ENCODE data around the gene TBCCD1. TPM values are rescaled to one million over a fixed set of nuclear protein-coding genes. Genes with fewer than 3 reads are reported as not detected.

The TBCCD1 gene
- total and polyA plus RNA-seq, 2 of the 8 experiments (the other 6 are each of a cell fraction or from before 2014, with no cell fraction given): 11.3 to 13.9 TPM

DNA sequence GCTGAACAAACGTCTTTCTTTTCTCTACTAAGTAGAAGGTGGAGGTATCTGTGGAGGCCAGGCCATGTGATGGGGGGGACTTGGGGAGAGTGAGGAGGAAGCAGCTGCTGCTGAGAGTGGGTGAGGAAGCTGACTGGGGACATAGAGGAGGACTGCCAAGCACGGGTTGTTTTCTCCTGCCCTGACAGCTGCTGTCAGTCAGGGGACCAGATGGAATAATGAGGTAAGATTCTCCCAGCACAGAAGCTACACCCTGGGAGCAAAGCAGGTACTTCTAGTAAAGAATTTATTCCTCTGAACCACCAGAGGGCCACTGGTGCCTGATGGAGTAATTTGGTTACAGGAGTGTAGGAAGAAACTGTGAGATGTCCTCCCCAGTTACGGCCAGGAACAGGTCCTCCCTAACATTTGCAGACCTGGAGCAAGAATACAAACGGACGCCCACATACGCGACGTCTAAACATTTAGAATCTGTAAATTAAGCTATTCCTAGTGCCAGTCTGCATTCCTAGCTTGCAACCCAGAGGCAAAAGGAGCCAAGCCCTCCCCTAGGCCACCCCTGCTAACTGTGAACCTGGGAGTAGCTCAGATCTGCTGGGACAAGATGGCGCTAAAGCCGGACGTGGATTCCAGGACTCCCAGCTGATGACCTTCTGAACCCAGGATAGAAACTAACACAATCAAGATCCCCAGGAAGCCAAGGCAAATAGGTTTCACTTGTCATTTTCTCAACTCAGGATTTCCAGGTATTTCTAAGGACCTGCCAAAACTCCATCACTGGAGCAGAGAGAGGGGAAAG lies 37.7 kb downstream of the TBCCD1 start (continued):
- TF ChIP-seq, protein P1, sequence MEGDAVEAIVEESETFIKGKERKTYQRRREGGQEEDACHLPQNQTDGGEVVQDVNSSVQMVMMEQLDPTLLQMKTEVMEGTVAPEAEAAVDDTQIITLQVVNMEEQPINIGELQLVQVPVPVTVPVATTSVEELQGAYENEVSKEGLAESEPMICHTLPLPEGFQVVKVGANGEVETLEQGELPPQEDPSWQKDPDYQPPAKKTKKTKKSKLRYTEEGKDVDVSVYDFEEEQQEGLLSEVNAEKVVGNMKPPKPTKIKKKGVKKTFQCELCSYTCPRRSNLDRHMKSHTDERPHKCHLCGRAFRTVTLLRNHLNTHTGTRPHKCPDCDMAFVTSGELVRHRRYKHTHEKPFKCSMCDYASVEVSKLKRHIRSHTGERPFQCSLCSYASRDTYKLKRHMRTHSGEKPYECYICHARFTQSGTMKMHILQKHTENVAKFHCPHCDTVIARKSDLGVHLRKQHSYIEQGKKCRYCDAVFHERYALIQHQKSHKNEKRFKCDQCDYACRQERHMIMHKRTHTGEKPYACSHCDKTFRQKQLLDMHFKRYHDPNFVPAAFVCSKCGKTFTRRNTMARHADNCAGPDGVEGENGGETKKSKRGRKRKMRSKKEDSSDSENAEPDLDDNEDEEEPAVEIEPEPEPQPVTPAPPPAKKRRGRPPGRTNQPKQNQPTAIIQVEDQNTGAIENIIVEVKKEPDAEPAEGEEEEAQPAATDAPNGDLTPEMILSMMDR (IDR thresholded peaks at IDR 0.05; ENCODE audit: control extremely low read depth in 1 of 3, insufficient read depth in 1 of 3, low read depth in 1 of 3, low read length in 3 of 3): peak in 2 of 3 experiments; percentile 17 to 28; a peak in 2 of 4 replicates
- TF ChIP-seq PHF8 (conservative IDR thresholded peaks at IDR 0.05; ENCODE audit: low read depth, low read length): no peak
